Liver (tissue), 9 donors: ENCODE measurements around the gene IQCM. TPM values are rescaled to one million over a fixed set of nuclear protein-coding genes. Genes with fewer than 3 reads are reported as not detected.

Experiments
- DNase-seq: peaks from one replicate; pipeline ENCODE4 v3.0.0-alpha.2; 2017; ENCODE audit warnings: low spot score
- H3K27ac ChIP-seq, 2 donors: one replicate each; pipeline ENCODE4 v1.7.0; 2013; ENCODE audit warnings: inconsistent platforms in 2 of 2, low read length in 2 of 2, control low read depth in 1 of 2, low read depth in 1 of 2, mild to moderate bottlenecking in 1 of 2
- H3K27me3 ChIP-seq, 4 donors: one replicate each; pipeline versions ENCODE4 v1.6.1 to v1.7.0; 2013; ENCODE audit warnings: low read length in 3 of 4, inconsistent platforms in 1 of 4, mild to moderate bottlenecking in 1 of 4, moderate library complexity in 1 of 4; ENCODE audit not compliant: control insufficient read depth in 4 of 4, insufficient read depth in 4 of 4
- H3K36me3 ChIP-seq, 4 donors: one replicate each; pipeline versions ENCODE4 v1.6.1 to v1.7.0; 2013; ENCODE audit warnings: low read length in 3 of 4, mild to moderate bottlenecking in 3 of 4, low read depth in 1 of 4, moderate library complexity in 1 of 4; ENCODE audit not compliant: control insufficient read depth in 4 of 4, insufficient read depth in 3 of 4
- H3K4me1 ChIP-seq, 4 donors: one replicate each; pipeline versions ENCODE4 v1.6.1 to v1.7.0; 2013; ENCODE audit warnings: low read length in 3 of 4, mild to moderate bottlenecking in 3 of 4, moderate library complexity in 1 of 4; ENCODE audit not compliant: control insufficient read depth in 4 of 4, insufficient read depth in 4 of 4
- H3K4me3 ChIP-seq, 3 donors: one replicate each; pipeline versions ENCODE4 v1.6.1 to v1.7.0; 2013; ENCODE audit warnings: low read length in 3 of 3, control low read depth in 1 of 3, low read depth in 1 of 3, mild to moderate bottlenecking in 1 of 3
- H3K9ac ChIP-seq, 2 donors: one replicate each; pipeline ENCODE4 v1.7.0; 2013; ENCODE audit warnings: low read length in 2 of 2, mild to moderate bottlenecking in 2 of 2, moderate library complexity in 2 of 2, control low read depth in 1 of 2, low read depth in 1 of 2
- H3K9me3 ChIP-seq, 4 donors: one replicate each; pipeline versions ENCODE4 v1.6.1 to v1.7.0; 2013; ENCODE audit warnings: low read length in 3 of 4; ENCODE audit not compliant: control insufficient read depth in 4 of 4
- EGR1 ChIP-seq, 2 donors: IDR thresholded peaks; 2 replicates each; pipeline ENCODE4 v1.6.1; 2016 to 2018; ENCODE audit warnings: antibody characterized with exemption in 2 of 2, low read depth in 2 of 2
- FOXA1 ChIP-seq: IDR thresholded peaks from 2 replicates; pipeline ENCODE4 v1.6.1; 2016; ENCODE audit warnings: antibody characterized with exemption
- FOXA2 ChIP-seq: IDR thresholded peaks from 2 replicates; pipeline ENCODE4 v1.6.1; 2016; ENCODE audit warnings: antibody characterized with exemption
- GABPA ChIP-seq, 2 donors: IDR thresholded peaks in 1 of 2; conservative IDR thresholded peaks in 1 of 2; 2 replicates each; pipeline ENCODE4 v1.6.1; 2016; ENCODE audit warnings: antibody characterized with exemption in 2 of 2, mild to moderate bottlenecking in 1 of 2, moderate library complexity in 1 of 2
- HNF4A ChIP-seq, 2 donors: conservative IDR thresholded peaks; 2 replicates each; pipeline ENCODE4 v1.6.1; 2016; ENCODE audit warnings: antibody characterized with exemption in 2 of 2, mild to moderate bottlenecking in 2 of 2
- HNF4G ChIP-seq: IDR thresholded peaks from 2 replicates; pipeline ENCODE4 v1.6.1; 2016; ENCODE audit warnings: antibody characterized with exemption
- JUND ChIP-seq, 2 donors: IDR thresholded peaks; 2 replicates each; pipeline ENCODE4 v1.6.1; 2016; ENCODE audit warnings: antibody characterized with exemption in 2 of 2
- NR2F2 ChIP-seq: IDR thresholded peaks from 2 replicates; pipeline ENCODE4 v1.6.1; 2016; ENCODE audit warnings: antibody characterized with exemption
- RAD21 ChIP-seq, 2 donors: IDR thresholded peaks; 2 replicates each; pipeline ENCODE4 v1.6.1; 2016; ENCODE audit warnings: antibody characterized with exemption in 2 of 2, mild to moderate bottlenecking in 2 of 2
- REST ChIP-seq: IDR thresholded peaks from 2 replicates; pipeline ENCODE4 v1.6.1; 2016; ENCODE audit warnings: antibody characterized with exemption, mild to moderate bottlenecking
- RXRA ChIP-seq, 2 donors: IDR thresholded peaks; 2 replicates each; pipeline ENCODE4 v1.6.1; 2017 to 2018; ENCODE audit warnings: antibody characterized with exemption in 2 of 2, mild to moderate bottlenecking in 1 of 2
- SP1 ChIP-seq: IDR thresholded peaks from 2 replicates; pipeline ENCODE4 v1.6.1; 2018; ENCODE audit warnings: antibody characterized with exemption, mild to moderate bottlenecking
- TAF1 ChIP-seq: conservative IDR thresholded peaks from 2 replicates; pipeline ENCODE4 v1.6.1; 2016; ENCODE audit warnings: antibody characterized with exemption, mild to moderate bottlenecking
- YY1 ChIP-seq: IDR thresholded peaks from 2 replicates; pipeline ENCODE4 v1.6.1; 2016; ENCODE audit warnings: antibody characterized with exemption, mild to moderate bottlenecking
- WGBS: extraction: QIAGEN DNeasy Blood & Tissue Kit; methylation state at CpG from one replicate; pipeline ENCODE4 v1.1.7; 2013; 5-methylcytosine and 5-hydroxymethylcytosine counted together
- polyA plus RNA-seq, 2 donors: library from polyadenylated mRNA; stranded (reverse) in 1 of 2; unstranded in 1 of 2; fragments of 200-250 nt in 1 of 2; fragments of >200 nt in 1 of 2; fragmentation: Nextera tagmentation in 1 of 2; extraction: Ambion mirVana in 1 of 2; gene quantifications; one replicate each; pipeline versions ENCODE4 v1.2.1 to v1.2.3, GENCODE V29; 2013 to 2015
- total RNA-seq, 2 donors: library from RNA; depleted of rRNA; stranded (reverse); fragments of >200 nt; gene quantifications; one replicate each; pipeline ENCODE4 v1.2.3, GENCODE V29; 2014
- TF ChIP-seq, protein P1 (sequence below): IDR thresholded peaks from 2 replicates; pipeline ENCODE4 v1.6.1; 2016; ENCODE audit warnings: antibody characterized with exemption
- TF ChIP-seq, protein P2 (sequence below): fragments of 150-350 bp; IDR thresholded peaks from 2 replicates; pipeline ENCODE4 v1.5.1; 2017; ENCODE audit warnings: improper control_type of control experiment, low read depth, low read length; ENCODE audit not compliant: missing input control
- TF ChIP-seq, protein P3 (sequence below): IDR thresholded peaks from 2 replicates; pipeline ENCODE4 v1.6.1; 2016; ENCODE audit warnings: antibody characterized with exemption
- TF ChIP-seq, protein P4 (sequence below): IDR thresholded peaks from 2 replicates; pipeline ENCODE4 v1.6.1; 2016; ENCODE audit warnings: antibody characterized with exemption
- donor health status: healthy.
- donor health status: healthy.
- donor health status: healthy.
- donor health status: healthy.
- donor health status: healthy.

Gene IQCM
- total and polyA plus RNA-seq, 4 donors, result 0.08 TPM; not detected in 3

- TF ChIP-seq, protein P1, sequence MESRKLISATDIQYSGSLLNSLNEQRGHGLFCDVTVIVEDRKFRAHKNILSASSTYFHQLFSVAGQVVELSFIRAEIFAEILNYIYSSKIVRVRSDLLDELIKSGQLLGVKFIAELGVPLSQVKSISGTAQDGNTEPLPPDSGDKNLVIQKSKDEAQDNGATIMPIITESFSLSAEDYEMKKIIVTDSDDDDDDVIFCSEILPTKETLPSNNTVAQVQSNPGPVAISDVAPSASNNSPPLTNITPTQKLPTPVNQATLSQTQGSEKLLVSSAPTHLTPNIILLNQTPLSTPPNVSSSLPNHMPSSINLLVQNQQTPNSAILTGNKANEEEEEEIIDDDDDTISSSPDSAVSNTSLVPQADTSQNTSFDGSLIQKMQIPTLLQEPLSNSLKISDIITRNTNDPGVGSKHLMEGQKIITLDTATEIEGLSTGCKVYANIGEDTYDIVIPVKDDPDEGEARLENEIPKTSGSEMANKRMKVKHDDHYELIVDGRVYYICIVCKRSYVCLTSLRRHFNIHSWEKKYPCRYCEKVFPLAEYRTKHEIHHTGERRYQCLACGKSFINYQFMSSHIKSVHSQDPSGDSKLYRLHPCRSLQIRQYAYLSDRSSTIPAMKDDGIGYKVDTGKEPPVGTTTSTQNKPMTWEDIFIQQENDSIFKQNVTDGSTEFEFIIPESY, result no peak
- TF ChIP-seq YY1, result no peak
- TF ChIP-seq NR2F2, result no peak
Measured at GRCh38 chr4:149690726-149691125, 124.9 kb downstream of the IQCM start (continued).

- Histone ChIP-seq H3K27me3 (no peaks in the 10 kb centered on the region), H3K9me3 (no peaks in the 10 kb centered on the region), H3K27ac (no peak overlapping the region), H3K36me3 (no peaks in the 10 kb centered on the region), H3K9ac (no peak overlapping the region), H3K4me3 (no peak overlapping the region), H3K4me1 (no peaks in the 10 kb centered on the region)
- TF ChIP-seq, protein P2, sequence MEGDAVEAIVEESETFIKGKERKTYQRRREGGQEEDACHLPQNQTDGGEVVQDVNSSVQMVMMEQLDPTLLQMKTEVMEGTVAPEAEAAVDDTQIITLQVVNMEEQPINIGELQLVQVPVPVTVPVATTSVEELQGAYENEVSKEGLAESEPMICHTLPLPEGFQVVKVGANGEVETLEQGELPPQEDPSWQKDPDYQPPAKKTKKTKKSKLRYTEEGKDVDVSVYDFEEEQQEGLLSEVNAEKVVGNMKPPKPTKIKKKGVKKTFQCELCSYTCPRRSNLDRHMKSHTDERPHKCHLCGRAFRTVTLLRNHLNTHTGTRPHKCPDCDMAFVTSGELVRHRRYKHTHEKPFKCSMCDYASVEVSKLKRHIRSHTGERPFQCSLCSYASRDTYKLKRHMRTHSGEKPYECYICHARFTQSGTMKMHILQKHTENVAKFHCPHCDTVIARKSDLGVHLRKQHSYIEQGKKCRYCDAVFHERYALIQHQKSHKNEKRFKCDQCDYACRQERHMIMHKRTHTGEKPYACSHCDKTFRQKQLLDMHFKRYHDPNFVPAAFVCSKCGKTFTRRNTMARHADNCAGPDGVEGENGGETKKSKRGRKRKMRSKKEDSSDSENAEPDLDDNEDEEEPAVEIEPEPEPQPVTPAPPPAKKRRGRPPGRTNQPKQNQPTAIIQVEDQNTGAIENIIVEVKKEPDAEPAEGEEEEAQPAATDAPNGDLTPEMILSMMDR, result no peak
- TF ChIP-seq YY1, result no peak
- no peak for TF ChIP-seq GABPA (IDR thresholded peaks at IDR 0.05 in 1 of 2, conservative IDR thresholded peaks at IDR 0.05 in 1 of 2)
- no peak for TF ChIP-seq RAD21 (IDR thresholded peaks at IDR 0.05)
- TF ChIP-seq, protein P3, sequence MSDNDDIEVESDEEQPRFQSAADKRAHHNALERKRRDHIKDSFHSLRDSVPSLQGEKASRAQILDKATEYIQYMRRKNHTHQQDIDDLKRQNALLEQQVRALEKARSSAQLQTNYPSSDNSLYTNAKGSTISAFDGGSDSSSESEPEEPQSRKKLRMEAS, result no peak
- no peak for TF ChIP-seq HNF4A (conservative IDR thresholded peaks at IDR 0.05)
- TF ChIP-seq TAF1, result no peak
- TF ChIP-seq, protein P4, sequence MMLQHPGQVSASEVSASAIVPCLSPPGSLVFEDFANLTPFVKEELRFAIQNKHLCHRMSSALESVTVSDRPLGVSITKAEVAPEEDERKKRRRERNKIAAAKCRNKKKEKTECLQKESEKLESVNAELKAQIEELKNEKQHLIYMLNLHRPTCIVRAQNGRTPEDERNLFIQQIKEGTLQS, result no peak
- TF ChIP-seq FOXA2, result no peak
- no peak for TF ChIP-seq HNF4G
- TF ChIP-seq JUND (IDR thresholded peaks at IDR 0.05), result no peak
- TF ChIP-seq SP1, result no peak
- no peak for TF ChIP-seq FOXA1
- no peak for TF ChIP-seq RXRA (IDR thresholded peaks at IDR 0.05)
- no peak for TF ChIP-seq EGR1 (IDR thresholded peaks at IDR 0.05; ENCODE audit: low read depth in 2 of 2)
- TF ChIP-seq NR2F2, result no peak
- TF ChIP-seq, protein P1, result no peak
- TF ChIP-seq REST, result no peak
- DNase-seq, result no peak
- 42% methylated on average over 2 of the region's 2 CpGs for WGBS
Measured at GRCh38 chr4:149684516-149684915, 131.1 kb downstream of the IQCM start.
